HEK293 (cell line): ENCODE measurements around the gene SSTR4.

ENCODE experiments used
- CTCF ChIA-PET: fragments of 350-600 bp; formaldehyde crosslinking; extraction: SDS; loops from one replicate; lab custom pipeline; 2021; ENCODE audit warnings: antibody characterized with exemption; lab: Yijun Ruan, JAX
- POLR2A ChIA-PET: fragments of 300-600 bp; formaldehyde crosslinking; extraction: SDS; loops from one replicate; lab custom pipeline; 2020; ENCODE audit warnings: antibody characterized with exemption, inconsistent platforms; lab: Yijun Ruan, JAX
- H3K27ac ChIP-seq: fragments of 200-500 bp; sonication (Bioruptor generic); 2 replicates; pipeline ENCODE4 v1.5.1; 2014; ENCODE audit warnings: low read depth, low read length, control low read depth, inconsistent platforms; ENCODE audit errors: extremely low read depth
- H3K36me3 ChIP-seq, 2 experiments: fragments of 200-500 bp in 1 of 2; sonication (Bioruptor generic) in 1 of 2; 1 replicate in 1 of 2; 2 replicates in 1 of 2; pipeline ENCODE4 v1.5.1; 2014 to 2017; ENCODE audit warnings: inconsistent platforms in 2 of 2, low read length in 2 of 2; ENCODE audit not compliant: control insufficient read depth in 2 of 2, insufficient read depth in 1 of 2
- H3K4me1 ChIP-seq: fragments of 200-500 bp; sonication (Bioruptor generic); 2 replicates; pipeline ENCODE4 v1.5.1; 2014; ENCODE audit warnings: mild to moderate bottlenecking, low read length, inconsistent platforms; ENCODE audit not compliant: control insufficient read depth, insufficient read depth
- H3K4me3 ChIP-seq: 2 replicates; pipeline ENCODE4 v1.5.1; 2011; ENCODE audit warnings: low read depth, mild to moderate bottlenecking, control low read depth, low read length, moderate library complexity
- H3K9me3 ChIP-seq: fragments of 200-500 bp; sonication (Bioruptor generic); 2 replicates; pipeline ENCODE4 v1.5.1; 2014; ENCODE audit warnings: low read depth, low read length, inconsistent platforms; ENCODE audit not compliant: control insufficient read depth, insufficient read depth
- BCL11B ChIP-seq: fragments of 450-650 bp; formaldehyde crosslinking; IDR thresholded peaks from 2 replicates; pipeline ENCODE4 v1.5.1; 2016; ENCODE audit warnings: low read depth, missing biosample characterization, missing genetic modification characterization
- BCL6B ChIP-seq: fragments of 450-650 bp; formaldehyde crosslinking; IDR thresholded peaks from 2 replicates; pipeline ENCODE4 v1.5.1; 2017; ENCODE audit warnings: missing biosample characterization, missing genetic modification characterization
- KLF10 ChIP-seq: fragments of 450-650 bp; IDR thresholded peaks from 2 replicates; pipeline ENCODE4 v1.5.1; 2018; ENCODE audit warnings: missing biosample characterization, mild to moderate bottlenecking, missing genetic modification characterization
- KLF16 ChIP-seq: fragments of 450-650 bp; formaldehyde crosslinking; IDR thresholded peaks from 2 replicates; pipeline ENCODE4 v1.5.1; 2017; ENCODE audit warnings: missing biosample characterization, missing genetic modification characterization
- KLF7 ChIP-seq: fragments of 450-650 bp; formaldehyde crosslinking; IDR thresholded peaks from 2 replicates; pipeline ENCODE4 v1.5.1; 2016; ENCODE audit warnings: missing biosample characterization, missing genetic modification characterization, borderline replicate concordance
- PATZ1 ChIP-seq: fragments of 450-650 bp; formaldehyde crosslinking; IDR thresholded peaks from 2 replicates; pipeline ENCODE4 v1.5.1; 2016; ENCODE audit warnings: missing biosample characterization, missing genetic modification characterization
- PRDM10 ChIP-seq: fragments of 450-650 bp; formaldehyde crosslinking; IDR thresholded peaks from 2 replicates; pipeline ENCODE4 v1.5.1; 2016; ENCODE audit warnings: missing biosample characterization, missing genetic modification characterization
- REPIN1 ChIP-seq: fragments of 450-650 bp; formaldehyde crosslinking; IDR thresholded peaks from 2 replicates; pipeline ENCODE4 v1.5.1; 2017; ENCODE audit warnings: missing biosample characterization, missing genetic modification characterization, low read depth
- REST ChIP-seq: fragments of 450-650 bp; formaldehyde crosslinking; IDR thresholded peaks from 2 replicates; pipeline ENCODE4 v1.5.1; 2016; ENCODE audit warnings: missing biosample characterization, missing genetic modification characterization
- SETDB1 ChIP-seq: IDR thresholded peaks from one replicate; pipeline ENCODE4 v1.6.1; 2017; ENCODE audit warnings: mild to moderate bottlenecking, low read length, moderate library complexity, mixed read lengths; ENCODE audit not compliant: insufficient read length
- WT1 ChIP-seq: fragments of 450-650 bp; formaldehyde crosslinking; IDR thresholded peaks from 2 replicates; pipeline ENCODE4 v1.5.1; 2016; ENCODE audit warnings: missing biosample characterization, missing genetic modification characterization
- ZBTB7A ChIP-seq: fragments of 450-650 bp; formaldehyde crosslinking; IDR thresholded peaks from 2 replicates; pipeline ENCODE4 v1.5.1; 2016; ENCODE audit warnings: low read depth, missing biosample characterization, missing genetic modification characterization
- ZFHX2 ChIP-seq: fragments of 450-650 bp; formaldehyde crosslinking; conservative IDR thresholded peaks from 2 replicates; pipeline ENCODE4 v1.5.1; 2016; ENCODE audit warnings: missing biosample characterization, missing genetic modification characterization
- ZNF248 ChIP-seq: fragments of 450-650 bp; formaldehyde crosslinking; IDR thresholded peaks from 2 replicates; pipeline ENCODE4 v1.5.1; 2017; ENCODE audit warnings: missing biosample characterization, missing genetic modification characterization
- ZNF311 ChIP-seq: fragments of 450-650 bp; formaldehyde crosslinking; IDR thresholded peaks from 2 replicates; pipeline ENCODE4 v1.5.1; 2017; ENCODE audit warnings: missing biosample characterization, missing genetic modification characterization, borderline replicate concordance
- ZNF341 ChIP-seq: fragments of 450-650 bp; formaldehyde crosslinking; IDR thresholded peaks from 2 replicates; pipeline ENCODE4; 2016; ENCODE audit warnings: low read depth, missing biosample characterization, missing genetic modification characterization
- ZNF423 ChIP-seq: fragments of 450-650 bp; formaldehyde crosslinking; IDR thresholded peaks from 2 replicates; pipeline ENCODE4 v1.5.1; 2016; ENCODE audit warnings: missing biosample characterization, missing genetic modification characterization
- ZNF518A ChIP-seq: fragments of 450-650 bp; formaldehyde crosslinking; conservative IDR thresholded peaks from 2 replicates; pipeline ENCODE4 v1.5.1; 2016; ENCODE audit warnings: low read depth, missing biosample characterization, missing genetic modification characterization
- ZNF558 ChIP-seq: fragments of 450-650 bp; formaldehyde crosslinking; IDR thresholded peaks from 2 replicates; pipeline ENCODE4 v1.5.1; 2016; ENCODE audit warnings: missing biosample characterization, missing genetic modification characterization
- ZNF571 ChIP-seq: fragments of 450-650 bp; formaldehyde crosslinking; IDR thresholded peaks from 2 replicates; pipeline ENCODE4 v1.5.0; 2017; ENCODE audit warnings: missing biosample characterization, missing genetic modification characterization
- ZXDB ChIP-seq: fragments of 450-650 bp; formaldehyde crosslinking; IDR thresholded peaks from 2 replicates; pipeline ENCODE4 v1.5.1; 2016; ENCODE audit warnings: missing biosample characterization, missing genetic modification characterization

The SSTR4 gene

GRCh38 chr20:23029324-23029723 is 5.8 kb upstream of the SSTR4 start:
- no peak overlapping the region for H3K4me3 ChIP-seq
- TF ChIP-seq REPIN1, result no peak
- TF ChIP-seq WT1, result no peak
- no peak for TF ChIP-seq KLF16 (tag by site-specific recombination)
- TF ChIP-seq ZNF248 (tag by site-specific recombination), result no peak
- TF ChIP-seq PATZ1, result no peak
- TF ChIP-seq ZNF558 (tag by site-specific recombination), result no peak
- TF ChIP-seq ZNF571 (tag by site-specific recombination), result no peak
- H3K36me3 ChIP-seq, result no peaks in the 10 kb centered on the region
- H3K9me3 ChIP-seq, result no peaks in the 10 kb centered on the region
- H3K4me1 ChIP-seq, result no peaks in the 10 kb centered on the region
- no peak overlapping the region for H3K27ac ChIP-seq
- ChIA-PET CTCF (interaction anchor here (1.3 to 1.6 kb wide), 2 partner anchors 13 to 337 kb away, joined by 3 read pairs; no protein-coding TSS in a partner anchor), POLR2A (no interaction called here)

GRCh38 chr20:23031346-23031745 is 3.8 kb upstream of the SSTR4 start:
- ChIA-PET CTCF (no interaction called here), POLR2A (no interaction called here)
- Histone ChIP-seq H3K4me3 (no peak overlapping the region), H3K27ac (no peak overlapping the region), H3K9me3 (no peaks in the 10 kb centered on the region), H3K36me3 (no peaks in the 10 kb centered on the region), H3K4me1 (no peaks in the 10 kb centered on the region)
- TF ChIP-seq ZBTB7A (tag by site-specific recombination) (no peak), PRDM10 (tag by site-specific recombination) (no peak), BCL11B (no peak), KLF10 (tag by site-specific recombination) (no peak), ZNF518A (tag by site-specific recombination) (no peak), REST (tag by site-specific recombination) (no peak), ZXDB (no peak), BCL6B (tag by site-specific recombination) (no peak), ZNF341 (no peak), ZFHX2 (no peak), SETDB1 (no peak), ZNF311 (tag by site-specific recombination) (no peak), ZNF423 (no peak), KLF7 (tag by site-specific recombination) (no peak)
